ENCODE results near the gene SRI.
"Not testable (repeated sequence)": the region's sequence is repeated elsewhere in the genome, so short reads cannot be mapped to it uniquely, and the experiment has no call there.

Gene SRI

GRCh38 chr7:88262562-88262961 is 42.7 kb upstream of the SRI start:
- DNase-seq, result no peak
- Histone ChIP-seq H3K36me3 (no peaks in the 10 kb centered on the region), H3K4me1 (no peaks in the 10 kb centered on the region), H3K27me3 (no peaks in the 10 kb centered on the region), H3K4me3 (ENCODE audit: low read depth, low read length) (no peak overlapping the region), H3K9me3 (no peaks in the 10 kb centered on the region)
- TF ChIP-seq, protein P1, sequence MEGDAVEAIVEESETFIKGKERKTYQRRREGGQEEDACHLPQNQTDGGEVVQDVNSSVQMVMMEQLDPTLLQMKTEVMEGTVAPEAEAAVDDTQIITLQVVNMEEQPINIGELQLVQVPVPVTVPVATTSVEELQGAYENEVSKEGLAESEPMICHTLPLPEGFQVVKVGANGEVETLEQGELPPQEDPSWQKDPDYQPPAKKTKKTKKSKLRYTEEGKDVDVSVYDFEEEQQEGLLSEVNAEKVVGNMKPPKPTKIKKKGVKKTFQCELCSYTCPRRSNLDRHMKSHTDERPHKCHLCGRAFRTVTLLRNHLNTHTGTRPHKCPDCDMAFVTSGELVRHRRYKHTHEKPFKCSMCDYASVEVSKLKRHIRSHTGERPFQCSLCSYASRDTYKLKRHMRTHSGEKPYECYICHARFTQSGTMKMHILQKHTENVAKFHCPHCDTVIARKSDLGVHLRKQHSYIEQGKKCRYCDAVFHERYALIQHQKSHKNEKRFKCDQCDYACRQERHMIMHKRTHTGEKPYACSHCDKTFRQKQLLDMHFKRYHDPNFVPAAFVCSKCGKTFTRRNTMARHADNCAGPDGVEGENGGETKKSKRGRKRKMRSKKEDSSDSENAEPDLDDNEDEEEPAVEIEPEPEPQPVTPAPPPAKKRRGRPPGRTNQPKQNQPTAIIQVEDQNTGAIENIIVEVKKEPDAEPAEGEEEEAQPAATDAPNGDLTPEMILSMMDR (IDR thresholded peaks at IDR 0.05; ENCODE audit: low read depth, low read length), result no peak

DNA sequence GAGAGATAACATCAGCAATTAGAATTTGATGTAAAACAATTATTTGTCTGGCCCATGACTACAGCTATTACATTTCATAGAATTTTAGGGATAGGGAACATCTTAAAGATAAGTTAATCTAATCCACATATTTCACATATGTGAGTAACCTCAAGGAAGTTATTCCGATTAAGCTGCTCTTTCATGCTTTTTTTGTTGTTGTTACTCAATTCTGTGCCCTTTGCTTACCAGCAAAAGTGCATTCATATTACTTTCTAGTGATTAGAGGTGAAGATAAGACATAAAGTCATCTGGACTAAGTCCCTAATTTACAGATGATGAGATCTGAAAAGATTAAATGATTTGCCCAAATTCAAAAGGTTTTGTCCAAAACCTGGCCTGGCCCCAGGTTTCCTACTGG is 40.9 kb upstream of the SRI start:
- Histone ChIP-seq H3K36me3 (no peaks in the 10 kb centered on the region), H3K4me3 (ENCODE audit: low read depth, low read length) (no peak overlapping the region), H3K27me3 (no peaks in the 10 kb centered on the region), H3K4me1 (no peaks in the 10 kb centered on the region), H3K9me3 (no peaks in the 10 kb centered on the region)
- TF ChIP-seq, protein P1 (IDR thresholded peaks at IDR 0.05; ENCODE audit: low read depth, low read length), result no peak
- no peak for DNase-seq

GRCh38 chr7:88259656-88260380 is 40.0 kb upstream of the SRI start:
- H3K9me3 ChIP-seq, result no peaks in the 10 kb centered on the region
- H3K4me1 ChIP-seq, result no peaks in the 10 kb centered on the region
- H3K4me3 ChIP-seq (ENCODE audit: low read depth, low read length), result no peak overlapping the region
- DNase-seq, result no peak
- H3K36me3 ChIP-seq, result no peaks in the 10 kb centered on the region
- no peaks in the 10 kb centered on the region for H3K27me3 ChIP-seq
- TF ChIP-seq, protein P1 (IDR thresholded peaks at IDR 0.05; ENCODE audit: low read depth, low read length), result no peak

DNA sequence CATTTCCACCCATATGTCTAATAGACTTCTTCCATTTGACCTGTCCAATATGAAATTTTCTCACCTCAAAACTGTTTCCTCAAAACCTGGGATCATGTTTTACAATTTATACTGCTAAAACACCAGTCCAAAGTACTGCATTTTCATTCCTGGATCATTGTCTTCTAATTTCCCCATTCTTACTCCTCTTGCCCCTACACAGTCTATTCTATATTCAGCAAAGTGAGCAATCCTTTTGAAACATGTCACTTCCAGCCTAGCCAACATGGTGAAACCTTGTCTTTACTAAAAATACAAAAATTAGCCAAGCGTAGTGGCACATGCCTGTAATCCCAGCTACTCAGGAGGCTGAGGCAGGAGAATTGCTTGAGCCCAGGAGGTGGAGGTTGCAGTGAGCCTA is 38.5 kb upstream of the SRI start:
- not testable (repeated sequence) for DNase-seq

GRCh38 chr7:88256906-88257305 is 37.1 kb upstream of the SRI start:
- no peaks in the 10 kb centered on the region for H3K36me3 ChIP-seq
- H3K9me3 ChIP-seq, result no peaks in the 10 kb centered on the region
- no peaks in the 10 kb centered on the region for H3K4me1 ChIP-seq
- H3K27me3 ChIP-seq, result no peaks in the 10 kb centered on the region
- no peak for DNase-seq
- H3K4me3 ChIP-seq (ENCODE audit: low read depth, low read length), result no peak overlapping the region
- TF ChIP-seq, protein P1 (IDR thresholded peaks at IDR 0.05; ENCODE audit: low read depth, low read length), result no peak

More for the DNA sequence above, 38.5 kb upstream of the SRI start:
- H3K9me3 ChIP-seq; H3K27me3 ChIP-seq; H3K36me3 ChIP-seq; H3K4me1 ChIP-seq; H3K4me3 ChIP-seq (ENCODE audit: low read depth, low read length): not testable (repeated sequence)

GRCh38 chr7:88254721-88255424 is 35.0 kb upstream of the SRI start:
- no peaks in the 10 kb centered on the region for H3K9me3 ChIP-seq
- H3K4me3 ChIP-seq (ENCODE audit: low read depth, low read length), result no peak overlapping the region
- DNase-seq, result no peak
- H3K36me3 ChIP-seq, result no peaks in the 10 kb centered on the region
- TF ChIP-seq, protein P1 (IDR thresholded peaks at IDR 0.05; ENCODE audit: low read depth, low read length), result no peak
- H3K4me1 ChIP-seq, result no peaks in the 10 kb centered on the region
- no peaks in the 10 kb centered on the region for H3K27me3 ChIP-seq

Data from BE2C (cell line).